Transverse colon (tissue), 4 donors: ENCODE data around the gene RIMBP2. TPM values are rescaled to one million over a fixed set of nuclear protein-coding genes. Genes with fewer than 3 reads are reported as not detected.

Experiments
- DNase-seq: peaks from one replicate; pipeline ENCODE4 v3.0.0-alpha.2; 2019
- H3K27ac ChIP-seq, 4 donors: fragments of 200-600 bp; sonication (generic); 2 replicates each; pipeline ENCODE4 v1.5.1; 2016 to 2018; ENCODE audit warnings: inconsistent platforms in 4 of 4
- H3K27me3 ChIP-seq: fragments of 200-600 bp; sonication (generic); 2 replicates; pipeline ENCODE4 v1.5.1; 2017; ENCODE audit warnings: inconsistent platforms
- H3K36me3 ChIP-seq, 4 donors: fragments of 200-600 bp; sonication (generic); 2 replicates each; pipeline ENCODE4 v1.5.1; 2017 to 2019; ENCODE audit warnings: inconsistent platforms in 4 of 4
- H3K4me1 ChIP-seq, 4 donors: fragments of 200-600 bp; sonication (generic); 2 replicates each; pipeline ENCODE4 v1.5.1; 2017 to 2020; ENCODE audit warnings: inconsistent platforms in 4 of 4
- H3K4me3 ChIP-seq, 4 donors: fragments of 200-600 bp; sonication (generic); 1 replicate in 1 of 4; 2 replicates in 3 of 4; pipeline versions ENCODE4 v1.5.1 to v1.6.1; 2017 to 2019; ENCODE audit warnings: inconsistent platforms in 4 of 4
- H3K9me3 ChIP-seq, 2 donors: fragments of 200-600 bp; sonication (generic); 2 replicates each; pipeline ENCODE4 v1.5.1; 2017 to 2019; ENCODE audit warnings: inconsistent platforms in 2 of 2
- CTCF ChIP-seq, 5 experiments: fragments of 200-600 bp in 3 of 5; fragments of 450-650 bp in 2 of 5; sonication (generic) in 3 of 5; IDR thresholded peaks; 1 replicate in 2 of 5; 2 replicates in 3 of 5; pipeline ENCODE4 v1.5.1; 2016 to 2017; ENCODE audit warnings: antibody characterized with exemption in 5 of 5, inconsistent platforms in 3 of 5, mild to moderate bottlenecking in 2 of 5, moderate library complexity in 1 of 5
- EP300 ChIP-seq: sonication (generic); formaldehyde crosslinking; IDR thresholded peaks from one replicate; pipeline ENCODE4 v1.6.1; 2017; ENCODE audit warnings: antibody characterized with exemption, low read depth
- POLR2A ChIP-seq: fragments of 450-650 bp; IDR thresholded peaks from one replicate; pipeline ENCODE4 v1.6.1; 2016; ENCODE audit warnings: antibody characterized with exemption, mild to moderate bottlenecking, moderate library complexity
- POLR2AphosphoS5 ChIP-seq, 3 donors: sonication (generic); formaldehyde crosslinking; IDR thresholded peaks; one replicate each; pipeline ENCODE4 v1.6.1; 2016; ENCODE audit warnings: antibody characterized with exemption in 3 of 3
- WGBS, 2 donors: methylation state at CpG; one replicate each; pipeline ENCODE4 v1.1.5; 2018; ENCODE audit warnings: low coverage in 1 of 2; 5-methylcytosine and 5-hydroxymethylcytosine counted together
- in situ Hi-C, 4 donors: fragments of 200-750 bp; cut with MboI; loops; one replicate each; pipeline versions ENCODE4 v1.15.0 to v1.15.1; 2017; ENCODE audit warnings: low sequenced_read_pairs in 3 of 4, low pct_ligation_motif_present in 1 of 4, low pct_unique_long_range_greater_than_20kb in 1 of 4
- intact Hi-C: fragments of 100-400 bp; cut with DNase I; formaldehyde crosslinking; loops from one replicate; pipeline ENCODE4 v1.15.1; 2023; ENCODE audit warnings: low total_unique reads
- total RNA-seq, 4 donors: library from RNA; depleted of rRNA; stranded (reverse); fragments of >200 nt; gene quantifications; one replicate each; pipeline ENCODE4 v1.1.0, GENCODE V29; 2016

Gene RIMBP2
- total RNA-seq, 4 donors from 2014 or later: 2.9 to 17.3 (median 4.3) TPM

DNA sequence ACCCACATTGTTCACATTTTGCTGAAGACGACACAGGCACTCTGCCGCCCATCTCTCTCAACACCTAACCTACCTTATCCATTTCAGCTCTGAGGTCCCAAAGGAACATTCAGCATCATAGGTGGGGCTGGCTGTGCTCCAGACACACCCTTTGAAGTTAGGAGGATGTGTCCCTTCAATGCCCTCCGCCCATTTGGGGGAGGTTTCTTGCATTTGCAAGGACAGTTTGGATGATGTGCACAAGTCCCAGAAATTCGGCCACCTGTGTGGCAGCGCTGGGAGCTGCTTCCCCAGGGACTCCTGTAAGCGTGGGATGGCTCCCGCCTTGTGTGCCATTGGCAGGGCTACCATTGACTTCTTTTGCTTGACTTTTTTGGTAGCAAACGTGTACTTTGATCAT, 113.8 kb downstream of the RIMBP2 start:
- peaks cover 0 to 5% of the 10 kb centered on the region in 2 donors for H3K9me3 ChIP-seq
- no peak for DNase-seq
- H3K4me1 ChIP-seq: no peaks in the 10 kb centered on the region
- no peaks in the 10 kb centered on the region for H3K36me3 ChIP-seq
- WGBS, 2 donors: 86 to 92% methylated on average over 3 to 8 of the region's 8 CpGs
- TF ChIP-seq POLR2AphosphoS5 (IDR thresholded peaks at IDR 0.05) (no peak), CTCF (IDR thresholded peaks at IDR 0.05) (no peak), EP300 (no peak), POLR2A (no peak)
- H3K4me3 ChIP-seq: no peak overlapping the region
- in situ Hi-C loops: no loop called here
- intact Hi-C loops: no loop called here
- H3K27me3 ChIP-seq: no peaks in the 10 kb centered on the region
- H3K27ac ChIP-seq: no peak overlapping the region

- H3K4me3 ChIP-seq: no peak overlapping the region
- WGBS, 2 donors: 95 to 100% methylated on average over 1 of the region's 1 CpG
- H3K36me3 ChIP-seq: no peaks in the 10 kb centered on the region
- peaks cover 0 to 5% of the 10 kb centered on the region in 2 donors for H3K9me3 ChIP-seq
- no peaks in the 10 kb centered on the region for H3K27me3 ChIP-seq
- no peak for DNase-seq
- no peaks in the 10 kb centered on the region for H3K4me1 ChIP-seq
- H3K27ac ChIP-seq: no peak overlapping the region
- TF ChIP-seq CTCF (IDR thresholded peaks at IDR 0.05): no peak
- TF ChIP-seq POLR2AphosphoS5 (IDR thresholded peaks at IDR 0.05): no peak
- no peak for TF ChIP-seq EP300
- TF ChIP-seq POLR2A: no peak
- intact Hi-C loops: no loop called here
- in situ Hi-C loops: no loop called here
These were observed 114.8 kb downstream of the RIMBP2 start for GRCh38 chr12:130601327-130601726.

DNA sequence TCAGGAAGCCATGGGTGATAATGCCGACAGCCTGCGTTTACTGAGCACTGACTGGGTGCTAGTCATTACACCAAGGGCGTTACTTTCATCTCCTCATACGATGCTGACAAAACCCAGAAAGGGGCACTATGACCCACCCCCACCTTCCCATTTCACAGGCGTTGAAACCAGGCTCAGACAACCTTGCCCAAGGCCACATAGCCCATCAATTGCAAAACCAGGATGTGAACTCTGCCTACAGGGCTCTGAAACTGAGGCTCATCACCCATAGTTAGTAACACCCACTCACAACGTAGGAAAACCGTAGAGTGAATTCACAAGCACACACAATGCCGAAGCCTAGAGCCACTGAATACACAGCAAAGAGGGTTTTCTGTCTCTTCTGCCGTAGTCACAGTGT, 119.9 kb downstream of the RIMBP2 start:
- TF ChIP-seq POLR2AphosphoS5 (IDR thresholded peaks at IDR 0.05): no peak
- TF ChIP-seq EP300: no peak
- no peak for TF ChIP-seq POLR2A
- TF ChIP-seq CTCF (IDR thresholded peaks at IDR 0.05): no peak
- H3K9me3 ChIP-seq: peaks cover 0 to 5% of the 10 kb centered on the region in 2 donors
- DNase-seq: no peak
- intact Hi-C loops: no loop called here
- no peak overlapping the region for H3K27ac ChIP-seq
- no peaks in the 10 kb centered on the region for H3K36me3 ChIP-seq
- H3K4me1 ChIP-seq: no peaks in the 10 kb centered on the region
- in situ Hi-C loops: no loop called here
- no peaks in the 10 kb centered on the region for H3K27me3 ChIP-seq
- WGBS, 2 donors: 78 to 87% methylated on average over 3 to 9 of the region's 9 CpGs
- no peak overlapping the region for H3K4me3 ChIP-seq

DNA sequence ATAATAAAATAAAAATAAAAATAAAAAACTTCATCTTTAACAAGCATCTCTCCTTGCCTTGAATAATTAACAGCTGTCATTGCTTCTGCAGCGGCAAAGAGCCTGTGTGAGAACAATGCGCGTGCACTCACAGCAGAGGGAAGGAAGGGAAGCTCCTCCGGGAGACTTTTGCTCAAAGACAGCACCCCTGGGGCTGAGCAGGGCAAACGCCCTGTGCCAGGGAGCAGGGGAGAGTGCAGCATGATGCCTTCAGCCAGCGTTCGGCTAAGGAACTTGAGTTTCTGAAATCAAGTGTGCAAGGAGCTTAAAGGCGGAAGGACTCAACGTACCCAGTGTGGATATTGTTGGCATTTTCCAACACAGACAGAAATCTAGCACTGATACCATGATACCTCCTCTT, 120.5 kb downstream of the RIMBP2 start:
- DNase-seq: no peak
- Histone ChIP-seq H3K27ac (no peak overlapping the region), H3K27me3 (no peaks in the 10 kb centered on the region), H3K9me3 (peaks cover 0 to 5% of the 10 kb centered on the region in 2 donors), H3K4me1 (no peaks in the 10 kb centered on the region), H3K4me3 (no peak overlapping the region), H3K36me3 (no peaks in the 10 kb centered on the region)
- intact Hi-C loops: no loop called here
- no peak for TF ChIP-seq CTCF (IDR thresholded peaks at IDR 0.05)
- in situ Hi-C loops: no loop called here
- WGBS, 2 donors: 88% methylated on average over 9 of the region's 9 CpGs; no CpG with 5 or more reads in 1 of the 2 donors
